HK-2 (cell line): ENCODE data around the gene PGPEP1.
A peak's percentile ranks its signal among the peaks of the same experiment; 100 is the strongest.

Source experiments
- DNase-seq: peaks from one replicate; pipeline ENCODE4 v3.0.0-alpha.2; 2018; ENCODE audit not compliant: unreplicated experiment

The PGPEP1 gene, protein sequence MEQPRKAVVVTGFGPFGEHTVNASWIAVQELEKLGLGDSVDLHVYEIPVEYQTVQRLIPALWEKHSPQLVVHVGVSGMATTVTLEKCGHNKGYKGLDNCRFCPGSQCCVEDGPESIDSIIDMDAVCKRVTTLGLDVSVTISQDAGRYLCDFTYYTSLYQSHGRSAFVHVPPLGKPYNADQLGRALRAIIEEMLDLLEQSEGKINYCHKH

DNA sequence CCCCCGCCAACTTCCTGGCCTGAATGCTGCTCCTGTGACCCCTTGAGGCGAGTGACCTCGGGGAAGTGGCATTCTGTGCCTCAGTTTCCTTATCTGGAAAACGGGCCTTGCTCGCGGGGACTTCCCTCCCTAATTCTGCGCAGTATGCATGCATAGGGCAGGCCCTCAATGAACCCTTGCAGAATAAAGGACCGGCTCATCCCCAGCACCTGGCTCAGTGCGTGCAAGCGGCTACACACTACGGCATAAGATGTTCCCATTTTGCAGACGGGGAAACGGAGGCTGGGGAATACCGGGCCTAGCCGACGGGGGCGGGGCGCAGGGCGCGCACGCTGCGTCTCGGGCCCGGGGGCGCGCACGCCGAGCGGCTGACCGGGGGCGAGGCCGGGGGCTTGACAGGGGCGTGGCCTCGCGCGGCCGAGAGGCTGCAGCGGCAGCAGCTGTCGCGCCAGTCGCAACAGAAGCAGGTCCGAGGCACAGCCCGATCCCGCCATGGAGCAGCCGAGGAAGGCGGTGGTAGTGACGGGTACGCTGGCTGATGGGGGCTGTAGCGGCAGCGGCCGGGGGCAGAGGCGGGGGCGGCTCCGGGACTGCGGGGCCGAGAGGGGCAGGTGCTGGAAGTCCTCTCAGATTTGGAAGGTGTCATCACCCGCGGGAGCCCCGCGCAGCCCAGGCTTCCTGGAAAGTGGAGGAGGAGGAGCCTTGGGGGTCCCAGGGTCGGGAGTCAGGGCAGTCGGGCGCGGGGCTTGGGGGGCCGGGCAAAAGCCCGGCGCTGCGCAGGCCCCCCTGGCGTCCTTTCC lies at the start of gene PGPEP1:
Gene PGPEP1, plus strand, starts transcription at position 409 of the 800 bp plus-strand sequence. Its CDS starts 84 bp downstream, at position 493.
- peak; percentile 31 for DNase-seq

DNA sequence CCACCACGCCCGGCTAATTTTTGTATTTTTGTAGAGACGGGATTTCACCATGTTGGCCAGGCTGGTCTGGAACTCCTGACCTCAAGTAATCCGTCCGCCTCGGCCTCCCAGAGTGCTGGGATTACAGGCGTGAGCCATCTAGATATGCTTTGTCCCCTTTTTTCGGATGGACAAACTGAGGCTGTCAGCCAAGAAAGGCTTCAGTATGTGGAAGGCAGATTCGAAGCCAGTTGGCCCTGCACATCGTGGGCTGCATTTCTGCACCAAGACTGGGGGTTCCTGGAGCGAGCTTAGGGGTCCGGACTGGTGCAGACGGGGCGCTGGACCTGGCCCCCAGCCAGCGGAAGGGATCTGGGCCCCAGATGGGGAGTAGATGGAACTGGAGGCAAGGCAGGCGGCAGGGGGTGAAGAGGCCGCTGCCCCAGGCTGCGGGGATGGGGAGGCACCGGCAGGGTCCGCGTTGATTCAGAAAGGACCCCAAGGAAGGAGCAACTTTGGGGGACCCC lies 49.3 kb upstream of the PGPEP1 start:
- no peak for DNase-seq

DNA sequence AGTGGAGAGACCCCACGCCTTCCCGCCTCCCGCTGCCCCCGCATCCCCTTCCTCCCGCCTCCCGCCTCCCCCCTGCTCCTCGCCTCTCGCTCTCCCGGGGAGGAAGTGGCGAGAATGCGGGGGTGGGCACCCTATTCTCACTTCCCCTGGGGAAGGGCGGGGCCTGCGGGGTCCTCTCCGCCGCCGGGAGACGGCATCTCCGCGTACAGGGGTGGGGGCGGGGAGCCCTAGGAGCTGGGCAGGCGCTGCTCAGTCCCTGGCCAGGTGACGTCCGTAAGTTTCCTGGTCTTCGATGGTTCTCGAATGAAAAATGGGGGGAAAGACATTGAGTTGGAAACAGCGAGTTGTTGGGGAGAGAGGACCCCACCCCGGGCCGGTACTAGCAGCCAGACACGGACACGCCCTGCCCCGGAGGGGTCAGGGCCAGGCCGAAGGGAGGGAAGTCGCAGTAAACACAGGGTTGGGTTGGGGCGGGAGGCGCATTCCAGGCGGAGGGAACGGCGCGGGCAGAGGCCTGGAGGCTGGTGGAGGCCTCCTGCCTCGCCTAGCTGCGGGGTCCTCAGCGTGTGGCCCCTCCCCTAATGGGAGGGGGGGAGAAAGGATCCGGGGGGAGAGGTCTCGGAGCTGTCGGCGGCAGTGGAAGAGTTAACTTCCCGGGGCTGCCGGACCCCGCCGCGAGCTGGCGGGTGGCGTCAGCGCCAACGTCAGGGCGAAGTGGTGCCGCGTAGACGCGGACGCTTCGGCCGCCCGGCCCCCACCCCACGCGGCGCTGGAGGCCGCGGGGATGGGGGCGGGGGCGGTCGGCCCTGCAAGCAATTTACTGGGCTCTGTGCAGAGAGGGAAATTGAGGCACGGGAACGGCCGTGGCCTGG lies 48.6 kb upstream of the PGPEP1 start:
- DNase-seq = peak; percentile 79

DNA sequence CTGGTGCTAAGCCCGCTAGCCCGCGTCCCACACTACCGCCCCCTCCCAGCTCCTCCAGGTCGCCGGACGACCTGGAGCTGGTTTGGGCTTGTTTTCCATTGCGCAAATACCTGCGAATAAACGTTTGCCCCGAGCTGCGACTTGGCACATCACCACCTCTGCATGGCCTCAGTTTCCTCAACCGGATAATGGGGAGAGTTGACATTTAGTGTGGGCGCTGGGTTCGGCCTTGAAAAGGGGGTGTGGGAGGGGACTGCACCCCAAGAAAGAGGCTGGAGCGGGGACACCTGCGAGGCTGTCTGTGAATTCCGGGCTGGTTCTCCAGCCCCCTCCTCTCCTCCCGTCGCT lies 48.0 kb upstream of the PGPEP1 start:
- peak; percentile 45 for DNase-seq

DNA sequence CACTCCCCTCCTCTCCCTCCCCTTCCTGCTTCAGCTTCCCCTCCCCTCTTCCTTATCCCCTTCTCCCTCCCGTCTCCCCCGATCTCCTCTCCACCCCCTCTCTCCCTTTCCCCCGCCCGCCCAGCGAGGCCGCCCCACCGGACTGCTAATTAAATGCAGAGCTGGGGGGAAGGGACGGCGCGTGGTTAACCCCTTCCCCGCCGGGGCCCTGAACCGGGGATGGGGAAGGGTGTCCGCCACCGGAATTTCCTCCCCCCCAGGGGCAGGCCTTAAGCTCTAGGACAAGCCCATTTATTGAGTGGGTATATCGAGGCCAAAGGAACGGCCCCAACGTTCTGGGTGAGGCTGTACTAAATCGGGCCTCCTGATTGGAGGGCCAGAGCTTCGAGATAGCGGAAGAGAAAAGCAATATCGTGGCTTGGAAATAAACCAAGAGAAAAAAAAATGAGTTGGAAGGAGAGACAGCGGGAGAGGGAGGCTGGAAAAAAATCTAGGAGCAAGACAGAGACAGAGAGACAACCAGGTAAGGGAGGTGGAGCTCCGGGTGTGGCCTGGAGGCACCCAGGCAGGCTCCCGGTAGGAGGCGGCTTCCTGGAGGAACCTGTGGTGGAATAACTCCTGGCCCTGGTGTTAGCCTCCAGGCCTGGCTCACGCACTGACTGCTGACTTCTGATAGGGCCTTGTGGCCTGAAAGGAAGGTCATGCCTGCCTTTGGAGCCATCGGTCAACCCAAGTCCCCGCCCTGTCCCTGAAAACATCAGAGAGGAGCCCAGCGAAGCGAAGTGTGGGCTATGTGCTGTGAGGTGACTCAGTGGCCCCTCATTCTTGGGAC lies 47.4 kb upstream of the PGPEP1 start:
- peak; percentile 93 for DNase-seq

DNA sequence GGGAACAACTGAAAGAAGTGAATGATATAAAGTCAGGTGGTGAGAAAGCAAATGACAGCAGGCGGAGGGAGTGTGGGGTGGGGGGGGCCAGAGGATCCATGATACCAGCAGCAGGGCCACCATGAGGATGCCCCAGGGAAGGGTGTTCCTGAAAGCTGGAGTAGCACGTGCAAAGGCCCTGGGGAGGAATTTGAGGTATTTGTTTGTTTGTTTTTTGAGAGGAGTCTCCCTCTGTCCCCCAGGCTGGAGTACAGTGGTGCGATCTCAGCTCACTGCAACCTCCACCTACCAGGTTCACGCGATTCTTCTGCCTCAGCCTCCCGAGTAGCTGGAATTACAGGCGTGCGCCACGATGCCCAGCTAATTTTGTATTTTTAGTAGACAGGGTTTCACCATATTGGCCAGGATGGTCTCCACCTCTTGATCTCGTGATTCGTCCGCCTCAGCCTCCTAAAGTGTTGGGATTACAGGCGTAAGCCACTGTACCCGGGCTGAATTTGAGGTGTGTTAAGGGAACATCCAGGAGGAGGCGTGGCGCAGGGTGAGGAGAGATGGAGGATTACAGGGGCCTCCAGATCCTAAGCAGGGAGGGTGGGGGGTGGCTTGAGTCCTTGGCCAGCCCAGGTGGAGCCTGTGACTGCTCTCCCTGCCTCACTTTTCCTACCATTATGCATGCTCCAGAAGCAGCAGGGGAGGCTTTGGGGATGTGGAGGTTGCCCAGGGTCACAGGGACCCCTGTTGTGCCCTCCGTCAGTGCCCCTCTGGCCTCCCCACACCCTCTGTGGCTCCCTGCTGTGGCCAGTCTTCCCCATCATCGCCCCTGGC lies 46.5 kb upstream of the PGPEP1 start:
- DNase-seq = no peak

DNA sequence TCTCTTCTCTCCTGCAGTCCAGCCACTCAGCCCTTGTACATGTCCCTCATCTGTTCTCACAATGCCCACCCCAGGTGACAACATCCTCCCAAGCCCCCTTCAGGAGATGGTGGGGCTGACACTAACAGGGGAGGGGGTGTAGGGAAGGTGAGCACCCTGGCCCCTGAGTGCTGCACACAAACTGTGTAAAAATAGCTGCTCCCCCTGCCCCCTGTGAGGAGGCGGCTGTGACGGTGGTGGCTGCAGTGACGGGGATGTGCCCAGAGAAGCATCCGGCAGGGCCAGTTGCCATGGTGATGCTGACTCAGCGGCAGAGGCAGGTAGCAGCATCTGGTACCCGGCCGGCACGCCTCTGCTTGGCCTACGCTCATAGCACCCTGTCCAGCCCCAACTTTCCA lies 45.9 kb upstream of the PGPEP1 start:
- DNase-seq = no peak

DNA sequence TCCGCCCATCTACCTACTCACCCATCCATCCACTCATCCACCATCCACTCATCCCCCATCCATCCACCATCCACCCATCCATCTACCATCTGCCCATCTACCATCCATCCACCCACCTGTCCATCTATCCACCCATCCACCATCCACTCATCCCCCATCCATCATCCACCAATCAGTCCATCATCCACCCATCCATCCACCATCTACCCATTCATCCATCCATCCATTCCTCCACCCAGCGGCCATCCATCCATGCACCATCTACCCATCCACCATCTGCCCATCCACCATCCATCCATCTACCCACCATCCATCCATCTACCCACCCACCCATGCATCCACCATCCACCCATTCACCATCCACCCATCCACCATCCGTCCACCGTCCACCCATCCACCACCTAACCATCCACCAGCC lies 45.4 kb upstream of the PGPEP1 start:
- DNase-seq = no peak

DNA sequence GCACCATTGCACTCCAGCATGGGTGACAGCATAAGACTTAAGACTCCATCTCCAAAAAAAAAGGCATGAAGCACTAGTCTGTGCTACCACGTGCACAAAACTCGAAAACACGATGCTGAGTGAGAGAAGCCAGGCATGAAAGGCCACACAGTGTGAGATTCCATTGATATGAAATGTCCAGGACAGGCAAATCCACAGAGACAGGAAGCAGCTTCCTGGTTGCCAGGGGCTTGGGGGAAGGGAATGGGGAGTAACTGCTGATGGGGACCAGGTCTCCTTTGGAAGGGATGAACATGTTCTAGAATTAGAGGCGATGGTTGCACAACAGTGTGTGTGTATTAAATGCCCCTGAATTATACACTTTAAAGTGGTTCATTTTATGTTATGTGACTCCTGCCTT lies 43.1 kb upstream of the PGPEP1 start:
- peak; percentile 64 for DNase-seq

DNA sequence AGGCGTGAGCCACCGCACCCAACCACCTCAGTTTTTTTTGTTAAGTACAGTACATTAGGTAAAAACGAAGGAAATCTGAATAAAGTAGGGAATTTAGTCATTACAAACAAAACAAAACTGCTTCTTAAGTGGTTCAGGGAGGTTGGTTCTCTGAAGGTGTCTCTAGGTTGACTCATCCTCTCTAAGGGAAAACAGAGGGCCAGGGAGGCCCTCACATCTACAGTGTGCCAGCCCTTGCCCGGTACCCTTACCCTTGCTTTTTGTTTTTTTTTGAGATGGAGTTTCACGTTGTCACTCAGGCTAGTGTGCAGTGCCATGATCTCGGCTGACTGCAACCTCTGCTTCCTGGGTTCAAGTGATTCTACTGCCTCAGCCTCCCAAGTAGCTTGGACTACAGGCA lies 41.8 kb upstream of the PGPEP1 start:
- no peak for DNase-seq

DNA sequence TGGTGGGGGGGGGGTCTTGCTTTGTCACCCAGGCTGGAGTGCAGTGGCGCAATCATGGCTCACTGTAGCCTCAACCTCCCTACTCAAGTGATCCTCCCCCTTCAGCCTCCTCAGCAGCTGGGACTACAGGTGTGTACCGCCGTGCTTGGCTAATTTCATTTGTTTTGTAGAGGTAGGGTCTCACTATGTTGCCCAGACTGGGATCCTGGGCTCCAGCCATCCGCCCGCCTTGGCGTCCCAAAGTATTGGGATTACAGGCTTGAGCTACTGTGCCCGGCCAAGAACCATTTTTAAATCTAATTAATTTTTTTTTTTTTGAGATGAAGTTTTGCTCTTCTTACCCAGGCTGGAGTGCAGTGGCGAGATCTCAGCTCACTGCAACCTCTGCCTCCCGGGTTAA lies 40.7 kb upstream of the PGPEP1 start:
- DNase-seq = no peak

DNA sequence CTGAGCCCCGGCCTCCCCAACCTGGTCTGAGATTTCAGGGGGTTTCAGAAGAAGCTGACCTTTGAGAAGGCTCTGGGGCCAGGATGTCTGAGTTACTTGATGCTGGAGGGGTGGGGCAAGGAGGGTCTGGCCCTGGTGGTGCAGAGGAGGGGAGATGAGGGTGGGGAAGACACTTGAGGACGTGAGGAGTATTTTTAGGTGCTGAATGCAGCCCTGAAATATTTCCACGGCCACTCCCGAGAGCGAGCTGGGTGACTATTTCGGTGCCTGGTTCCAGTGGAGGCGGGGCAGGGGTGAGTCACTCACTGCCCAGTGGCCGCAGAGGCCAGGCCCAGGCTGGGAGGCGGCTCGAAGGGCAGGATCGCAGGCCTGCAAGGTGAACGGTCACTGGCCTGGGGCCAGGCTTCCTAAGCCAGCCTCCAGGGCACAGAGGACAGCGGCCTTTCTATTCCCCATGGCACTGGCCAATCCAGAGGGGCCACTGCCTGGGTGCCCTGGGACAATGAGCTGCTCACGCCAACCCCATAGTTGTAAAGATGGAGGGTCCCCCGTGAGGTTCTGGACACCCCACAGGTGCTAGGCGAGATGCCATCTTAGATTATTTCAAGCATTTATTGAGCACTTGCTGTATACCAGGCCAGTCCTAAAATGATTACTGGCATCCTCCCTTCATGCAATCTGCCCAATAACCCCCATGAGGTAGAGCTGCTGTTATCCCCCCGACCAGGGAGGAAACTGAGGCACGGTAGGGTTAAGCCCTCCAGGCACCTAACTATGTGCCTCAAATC lies 39.3 kb upstream of the PGPEP1 start:
- peak; percentile 85 for DNase-seq

DNA sequence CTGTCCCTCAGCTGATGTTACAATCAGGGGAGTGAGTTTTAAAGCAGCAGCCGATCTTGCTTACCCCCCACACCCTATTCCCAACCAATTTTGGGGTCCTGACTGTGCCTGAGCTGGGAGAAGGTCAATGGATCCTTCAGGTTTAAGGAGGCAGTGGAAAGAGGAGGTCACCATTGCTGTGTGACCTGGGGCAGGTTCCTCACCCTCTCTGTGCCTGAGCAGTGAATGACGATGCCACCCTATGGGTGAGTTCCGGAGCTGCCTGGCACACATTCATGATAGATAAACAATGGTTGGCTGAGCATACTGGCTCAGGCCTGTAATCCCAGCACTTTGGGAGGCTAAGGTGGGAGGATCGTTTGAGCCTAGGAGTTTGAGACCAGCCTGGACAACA lies 38.7 kb upstream of the PGPEP1 start:
- DNase-seq = no peak

DNA sequence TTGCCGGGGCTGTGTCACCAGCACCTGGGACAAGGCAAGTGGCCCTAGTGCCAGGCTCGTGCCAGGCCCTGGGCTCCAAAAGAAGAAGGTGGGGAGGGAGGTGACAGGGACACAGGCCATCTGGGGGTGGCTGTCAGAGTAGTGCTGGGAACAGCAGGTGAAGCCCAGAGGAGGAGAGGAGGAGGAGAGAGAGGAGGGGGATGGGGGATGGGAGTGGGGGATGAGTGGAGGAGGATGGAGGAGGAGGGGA lies 36.3 kb upstream of the PGPEP1 start:
- DNase-seq = peak; percentile 30

DNA sequence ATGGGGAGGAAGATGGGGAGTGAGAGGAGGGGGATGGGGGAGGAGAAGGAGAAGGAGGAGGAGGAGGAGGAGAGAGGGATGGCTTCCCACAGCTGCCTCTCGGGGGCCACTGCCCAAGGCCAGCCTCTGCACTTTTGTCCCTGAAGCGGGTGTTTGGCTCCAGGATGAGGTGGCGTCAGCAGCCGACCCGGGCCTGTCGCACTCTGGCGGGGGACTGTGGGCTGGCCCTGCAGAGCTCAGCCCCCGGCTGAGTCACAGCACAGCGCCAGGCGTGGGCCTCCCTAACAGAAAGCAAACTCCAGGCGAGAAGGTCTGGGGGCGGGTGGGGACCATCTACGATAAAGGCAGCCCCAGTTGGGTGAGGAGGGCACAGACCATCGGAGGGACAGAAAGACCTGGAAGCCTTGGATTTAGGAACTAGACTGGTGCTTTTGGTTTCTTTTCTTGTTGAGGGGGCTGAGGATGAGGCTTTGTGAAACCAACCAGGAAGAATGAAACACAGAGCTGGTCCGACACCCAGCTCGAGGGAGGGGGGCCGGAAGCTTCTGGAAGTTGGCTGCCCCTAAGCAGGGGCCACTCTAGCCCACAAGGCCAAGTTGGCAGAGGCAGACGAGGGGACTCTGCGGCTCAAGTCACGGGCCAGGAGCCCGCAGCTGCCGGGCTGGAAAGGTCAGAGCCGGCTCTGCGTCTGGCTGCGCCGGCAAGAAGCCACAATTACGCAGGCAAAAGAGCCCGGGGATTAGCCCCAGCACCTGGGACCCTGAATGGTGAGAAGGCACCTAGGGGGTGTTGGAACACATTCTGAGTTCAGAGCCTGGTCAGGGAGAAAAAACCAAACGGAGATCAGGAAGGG lies 35.7 kb upstream of the PGPEP1 start:
- DNase-seq = peak; percentile 82

DNA sequence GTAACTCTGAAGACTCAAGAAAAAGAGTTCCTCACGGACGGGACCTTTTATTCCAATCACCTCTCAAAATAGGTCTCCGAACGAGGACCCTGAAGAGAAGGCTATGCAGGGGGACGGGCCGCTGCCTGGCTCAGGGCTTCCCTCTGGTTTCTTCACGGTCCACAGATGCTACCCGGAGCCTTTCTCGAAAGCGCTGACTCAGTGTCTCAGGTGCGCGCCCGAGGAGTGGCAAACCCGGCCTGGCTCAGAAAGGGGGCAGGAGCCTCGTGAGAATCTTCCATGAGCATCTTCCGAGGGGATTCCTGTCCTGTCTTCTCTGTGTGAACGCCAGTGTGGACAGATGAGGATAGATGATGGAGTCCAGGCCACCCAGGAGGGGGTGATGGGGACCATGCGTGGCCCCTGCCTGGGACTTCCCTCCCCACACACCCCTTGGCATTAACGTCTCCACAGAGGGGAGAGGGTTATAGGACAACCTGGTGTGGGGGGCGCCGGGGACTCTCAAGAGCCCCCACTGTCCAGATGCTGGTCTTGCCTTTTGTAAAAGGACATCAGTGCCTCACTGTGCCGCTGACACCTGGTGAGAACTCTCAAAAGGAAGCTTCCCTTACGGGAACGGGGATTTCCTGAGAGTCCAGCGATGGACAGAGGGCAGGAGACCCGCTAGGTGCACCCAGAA lies 34.0 kb upstream of the PGPEP1 start:
- no peak for DNase-seq

DNA sequence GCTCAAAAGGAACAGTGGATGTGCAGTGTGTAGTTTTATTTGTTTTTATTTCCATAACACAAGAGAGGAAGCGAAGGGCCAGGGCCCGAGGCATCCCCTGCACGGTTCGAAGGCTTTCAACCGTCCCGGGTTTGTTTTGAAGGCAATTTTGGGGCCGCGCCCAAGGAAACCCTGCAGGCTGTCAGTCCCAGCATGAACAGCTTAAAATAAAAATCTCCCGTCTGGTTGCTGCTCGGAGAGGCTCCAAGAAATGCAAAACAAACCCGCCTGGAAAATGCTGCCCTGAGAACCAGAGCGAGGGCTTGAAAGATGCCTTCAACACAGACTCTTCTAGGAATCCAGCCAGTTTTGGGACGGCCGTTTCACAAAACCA lies 33.5 kb upstream of the PGPEP1 start:
- DNase-seq = no peak

DNA sequence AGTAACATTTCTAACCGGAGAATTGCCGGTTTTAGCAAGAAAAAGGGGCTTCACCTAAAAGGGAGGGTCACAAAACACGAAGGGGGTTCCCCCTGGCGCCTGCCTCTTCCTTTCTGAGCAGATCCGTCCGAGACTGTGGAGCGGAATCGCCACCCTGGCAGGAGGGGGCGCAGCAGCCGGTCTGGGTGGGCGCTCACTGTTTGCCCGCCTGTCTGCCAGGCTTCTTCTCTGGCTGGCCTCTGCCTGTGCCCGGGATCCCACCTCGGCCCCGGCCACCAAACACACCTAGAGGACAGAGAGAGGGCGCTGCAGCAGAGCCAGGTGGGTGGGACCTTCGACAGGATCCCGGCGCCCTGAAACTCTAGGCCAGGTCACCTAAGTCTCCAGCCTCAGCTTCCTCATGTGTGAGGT lies 33.1 kb upstream of the PGPEP1 start:
- no peak for DNase-seq
